Measurements from ENCODE around the gene SIDT1. TPM values are rescaled to one million over a fixed set of nuclear protein-coding genes. Genes with fewer than 3 reads are reported as not detected.
A peak's percentile ranks its signal among the peaks of the same experiment; 100 is the strongest.

Gene SIDT1
- total RNA-seq, 2 experiments from 2014 or later: 48.3 to 50.6 TPM

GRCh38 chr3:113523241-113523640 is 9.1 kb upstream of the SIDT1 start:
- ATAC-seq (ENCODE audit: low read depth) (no peak), DNase-seq (no peak)
- H3K27ac Mint-ChIP-seq: no peak overlapping the region
- peaks cover 2% of the 10 kb centered on the region for H3K9me3 Mint-ChIP-seq
- peaks cover 35% of the 10 kb centered on the region for H3K27me3 Mint-ChIP-seq
- POLR2A ChIA-PET: interaction anchor here (1.2 kb wide), 1 partner anchor 9 kb away, joined by 3 read pairs; the partner anchor contains the start of gene SPICE1
- peaks cover 5% of the 10 kb centered on the region for H3K4me1 Mint-ChIP-seq
- peaks cover 2% of the 10 kb centered on the region for H3K36me3 Mint-ChIP-seq
- no peak overlapping the region for H3K4me3 Mint-ChIP-seq

DNA sequence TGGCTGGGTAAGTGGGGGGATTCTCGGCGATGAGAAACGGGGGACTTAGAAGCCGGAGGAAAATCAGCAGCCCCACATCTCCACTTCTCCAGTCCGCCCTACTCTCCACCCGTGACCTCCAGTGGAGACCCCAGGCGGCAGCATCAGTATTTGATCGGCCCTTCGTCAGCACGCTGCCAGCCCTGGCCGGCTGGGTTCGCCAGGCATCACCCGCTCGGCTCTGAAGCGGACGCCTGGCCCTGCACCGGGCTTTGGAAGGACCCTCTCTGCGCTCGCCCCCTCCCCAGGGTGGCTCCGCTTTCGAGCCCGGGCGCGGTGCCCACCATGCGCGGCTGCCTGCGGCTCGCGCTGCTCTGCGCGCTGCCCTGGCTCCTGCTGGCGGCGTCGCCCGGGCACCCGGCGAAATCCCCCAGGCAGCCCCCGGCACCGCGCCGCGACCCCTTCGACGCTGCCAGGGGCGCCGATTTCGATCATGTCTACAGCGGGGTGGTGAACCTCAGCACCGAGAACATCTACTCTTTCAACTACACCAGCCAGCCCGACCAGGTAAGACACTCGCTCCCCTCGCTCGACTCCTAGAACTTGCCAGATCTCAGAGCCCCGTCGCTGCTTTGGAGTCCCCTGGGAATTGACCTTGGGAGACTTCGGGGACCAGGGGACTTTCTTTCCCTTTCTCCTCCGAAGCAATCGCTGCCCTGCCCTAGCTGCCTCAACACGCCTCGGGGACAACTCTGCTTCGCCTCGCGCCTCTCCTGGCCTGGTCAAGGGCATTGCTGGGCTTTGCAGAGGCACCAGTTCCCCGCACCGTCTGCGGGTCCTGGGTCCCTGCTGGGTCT is 561 bp downstream of the SIDT1 start:
- H3K36me3 Mint-ChIP-seq: peaks cover 24% of the 10 kb centered on the region
- DNase-seq: peak; percentile 68
- peak overlapping the region; percentile 88 for H3K4me3 Mint-ChIP-seq
- ATAC-seq (ENCODE audit: low read depth): peak; percentile 53
- peaks cover 43% of the 10 kb centered on the region for H3K4me1 Mint-ChIP-seq
- H3K27ac Mint-ChIP-seq: peak overlapping the region; percentile 97
- POLR2A ChIA-PET: interaction anchor here (1.1 to 5.5 kb wide), 6 partner anchors 9 to 212 kb away, joined by 3 to 35 read pairs (median 7); partner anchors contain the start of genes NAA50 and SPICE1
- H3K27me3 Mint-ChIP-seq: peaks cover 3% of the 10 kb centered on the region
- H3K9me3 Mint-ChIP-seq: peaks cover 2% of the 10 kb centered on the region

GRCh38 chr3:113533534-113533892 is 1.2 kb downstream of the SIDT1 start:
- no peak for DNase-seq
- Mint-ChIP-seq H3K9me3 (no peaks in the 10 kb centered on the region), H3K36me3 (peaks cover 23% of the 10 kb centered on the region), H3K27ac (peak overlapping the region; percentile 97), H3K27me3 (no peaks in the 10 kb centered on the region), H3K4me3 (peak overlapping the region; percentile 88), H3K4me1 (peaks cover 47% of the 10 kb centered on the region)
- POLR2A ChIA-PET: interaction anchor here (1.1 to 2.3 kb wide), 6 partner anchors 9 to 212 kb away, joined by 3 to 30 read pairs (median 6); partner anchors contain the start of genes NAA50 and SPICE1
- ATAC-seq (ENCODE audit: low read depth): peak; percentile 34

- Mint-ChIP-seq H3K9me3 (no peaks in the 10 kb centered on the region), H3K4me3 (peak overlapping the region; percentile 88), H3K4me1 (peaks cover 48% of the 10 kb centered on the region), H3K27ac (peak overlapping the region; percentile 97), H3K27me3 (no peaks in the 10 kb centered on the region), H3K36me3 (peaks cover 28% of the 10 kb centered on the region)
- POLR2A ChIA-PET: interaction anchor here (1.2 to 2.3 kb wide), 3 partner anchors 8 to 43 kb away, joined by 3 to 30 read pairs (median 7); partner anchors contain the start of gene SPICE1
- no peak for DNase-seq
- peak; percentile 11 for ATAC-seq (ENCODE audit: low read depth)
Observed at GRCh38 chr3:113534365-113534764, 2.0 kb downstream of the SIDT1 start.

- DNase-seq: no peak
- Mint-ChIP-seq H3K27ac (no peak overlapping the region), H3K4me3 (peak overlapping the region; percentile 44), H3K4me1 (peaks cover 47% of the 10 kb centered on the region), H3K36me3 (peaks cover 39% of the 10 kb centered on the region), H3K9me3 (peaks cover 2% of the 10 kb centered on the region), H3K27me3 (no peaks in the 10 kb centered on the region)
- no peak for ATAC-seq (ENCODE audit: low read depth)
- POLR2A ChIA-PET: interaction anchor here (1.8 kb wide), 1 partner anchor 21 kb away, joined by 6 read pairs; the partner anchor contains the start of gene SPICE1
Observed at GRCh38 chr3:113535898-113536297, 3.5 kb downstream of the SIDT1 start.

DNA sequence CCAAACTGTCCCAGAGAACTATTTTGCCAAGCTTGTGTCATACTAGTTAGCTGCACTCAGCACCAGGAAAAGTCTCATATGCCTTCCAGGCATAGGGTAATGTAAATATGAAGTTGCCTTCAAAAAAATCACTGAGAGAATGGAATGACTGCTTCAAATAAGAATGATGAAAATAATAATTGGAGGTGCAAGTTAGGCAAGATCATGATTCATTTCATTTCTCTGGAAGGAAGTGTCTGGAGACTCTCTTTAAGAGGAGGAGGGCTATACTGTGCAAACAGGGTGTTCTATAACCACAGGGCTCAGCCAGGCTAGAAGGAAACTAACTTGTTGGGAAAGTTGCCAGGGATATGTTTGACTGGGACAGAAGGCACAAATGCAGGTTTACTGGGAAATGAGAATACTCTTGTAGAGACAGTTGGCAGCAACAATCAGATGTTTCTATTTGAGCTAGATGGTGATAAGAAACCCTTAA is 4.3 kb downstream of the SIDT1 start:
- no peak for ATAC-seq (ENCODE audit: low read depth)
- Mint-ChIP-seq H3K4me3 (no peak overlapping the region), H3K36me3 (peaks cover 44% of the 10 kb centered on the region), H3K9me3 (peaks cover 2% of the 10 kb centered on the region), H3K27ac (no peak overlapping the region), H3K27me3 (no peaks in the 10 kb centered on the region), H3K4me1 (peaks cover 40% of the 10 kb centered on the region)
- POLR2A ChIA-PET: interaction anchor here (1.2 to 1.8 kb wide), 2 partner anchors 22 to 234 kb away, joined by 3 to 6 read pairs; partner anchors contain the start of gene SPICE1
- no peak for DNase-seq

- H3K4me1 Mint-ChIP-seq: peaks cover 38% of the 10 kb centered on the region
- POLR2A ChIA-PET: interaction anchor here (1.2 to 1.8 kb wide), 2 partner anchors 22 to 233 kb away, joined by 3 to 6 read pairs; partner anchors contain the start of gene SPICE1
- no peak overlapping the region for H3K27ac Mint-ChIP-seq
- H3K4me3 Mint-ChIP-seq: no peak overlapping the region
- peaks cover 2% of the 10 kb centered on the region for H3K9me3 Mint-ChIP-seq
- H3K27me3 Mint-ChIP-seq: no peaks in the 10 kb centered on the region
- H3K36me3 Mint-ChIP-seq: peaks cover 49% of the 10 kb centered on the region
- ATAC-seq (ENCODE audit: low read depth) (no peak), DNase-seq (no peak)
Observed at GRCh38 chr3:113537155-113537554, 4.8 kb downstream of the SIDT1 start.

GRCh38 chr3:113541519-113541918 is 9.2 kb downstream of the SIDT1 start:
- H3K4me1 Mint-ChIP-seq: peaks cover 22% of the 10 kb centered on the region
- H3K4me3 Mint-ChIP-seq: no peak overlapping the region
- peaks cover 66% of the 10 kb centered on the region for H3K36me3 Mint-ChIP-seq
- POLR2A ChIA-PET: interaction anchor here (1.6 to 1.7 kb wide), 2 partner anchors 8 to 26 kb away, joined by 4 to 7 read pairs; partner anchors contain the start of gene SPICE1
- ATAC-seq (ENCODE audit: low read depth): no peak
- no peak for DNase-seq
- no peak overlapping the region for H3K27ac Mint-ChIP-seq
- peaks cover 5% of the 10 kb centered on the region for H3K9me3 Mint-ChIP-seq
- no peaks in the 10 kb centered on the region for H3K27me3 Mint-ChIP-seq

- no peak overlapping the region for H3K4me3 Mint-ChIP-seq
- H3K27me3 Mint-ChIP-seq: no peaks in the 10 kb centered on the region
- peaks cover 5% of the 10 kb centered on the region for H3K9me3 Mint-ChIP-seq
- POLR2A ChIA-PET: no interaction called here
- H3K27ac Mint-ChIP-seq: no peak overlapping the region
- H3K36me3 Mint-ChIP-seq: peaks cover 54% of the 10 kb centered on the region
- DNase-seq: no peak
- ATAC-seq (ENCODE audit: low read depth): no peak
- H3K4me1 Mint-ChIP-seq: peaks cover 17% of the 10 kb centered on the region
Observed at GRCh38 chr3:113545594-113545993, 13.2 kb downstream of the SIDT1 start.

- ATAC-seq (ENCODE audit: low read depth) (no peak), DNase-seq (no peak)
- peaks cover 17% of the 10 kb centered on the region for H3K4me1 Mint-ChIP-seq
- POLR2A ChIA-PET: no interaction called here
- peaks cover 3% of the 10 kb centered on the region for H3K9me3 Mint-ChIP-seq
- peaks cover 48% of the 10 kb centered on the region for H3K36me3 Mint-ChIP-seq
- H3K27me3 Mint-ChIP-seq: no peaks in the 10 kb centered on the region
- peak overlapping the region; percentile 68 for H3K4me3 Mint-ChIP-seq
- H3K27ac Mint-ChIP-seq: peak overlapping the region; percentile 64
Observed at GRCh38 chr3:113546414-113546893, 14.1 kb downstream of the SIDT1 start.

GRCh38 chr3:113548501-113548900 is 16.1 kb downstream of the SIDT1 start:
- Mint-ChIP-seq H3K4me1 (peaks cover 24% of the 10 kb centered on the region), H3K27me3 (no peaks in the 10 kb centered on the region), H3K4me3 (no peak overlapping the region), H3K9me3 (no peaks in the 10 kb centered on the region), H3K27ac (no peak overlapping the region), H3K36me3 (peaks cover 38% of the 10 kb centered on the region)
- POLR2A ChIA-PET: no interaction called here
- ATAC-seq (ENCODE audit: low read depth) (no peak), DNase-seq (no peak)

DNA sequence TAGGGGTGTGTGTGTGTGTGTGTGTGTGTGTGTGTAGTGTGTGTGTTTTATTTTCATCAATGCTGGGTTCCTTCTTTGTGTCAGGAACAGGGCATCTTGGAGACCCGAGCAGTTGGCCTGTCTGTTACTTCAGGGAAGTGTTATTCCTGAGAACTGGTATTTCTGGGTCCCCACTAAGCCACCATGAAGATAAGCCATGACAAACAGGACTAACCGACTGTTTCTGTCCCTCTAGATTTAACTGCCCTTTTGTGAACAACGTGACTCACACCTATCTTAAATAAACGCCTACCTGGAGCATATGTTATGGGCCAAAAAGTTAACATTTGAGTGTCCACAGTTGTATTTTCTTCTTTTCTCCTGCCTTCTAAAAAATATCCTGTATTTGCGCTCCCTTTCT is 19.5 kb downstream of the SIDT1 start:
- no peaks in the 10 kb centered on the region for H3K9me3 Mint-ChIP-seq

DNA sequence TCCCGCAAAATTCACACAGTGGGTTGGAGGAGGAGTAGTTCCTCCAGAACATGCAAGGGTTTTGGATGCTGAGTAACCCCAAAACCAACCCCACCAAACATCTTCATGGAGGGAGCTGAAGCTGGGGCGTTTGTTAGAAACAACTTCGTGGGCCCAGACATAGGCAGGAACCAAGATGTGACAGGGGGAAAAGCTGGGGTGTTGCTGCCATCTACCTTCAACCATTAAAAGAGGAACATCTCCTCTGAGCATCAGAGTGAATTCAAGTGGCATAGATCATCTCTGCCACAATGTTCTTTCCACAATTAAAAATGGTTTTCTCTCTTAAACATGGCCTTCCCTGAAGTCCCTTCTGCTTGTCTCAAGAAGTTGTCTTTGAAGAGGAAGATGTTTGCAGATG is 20.5 kb downstream of the SIDT1 start:
- POLR2A ChIA-PET: no interaction called here
- Mint-ChIP-seq H3K4me1 (peaks cover 15% of the 10 kb centered on the region), H3K4me3 (no peak overlapping the region), H3K27me3 (no peaks in the 10 kb centered on the region), H3K36me3 (peaks cover 24% of the 10 kb centered on the region), H3K27ac (no peak overlapping the region), H3K9me3 (no peaks in the 10 kb centered on the region)
- ATAC-seq (ENCODE audit: low read depth): peak; percentile 56
- no peak for DNase-seq

More for the DNA sequence above, 19.5 kb downstream of the SIDT1 start:
- DNase-seq: no peak
- Mint-ChIP-seq H3K36me3 (peaks cover 26% of the 10 kb centered on the region), H3K4me3 (no peak overlapping the region), H3K27me3 (no peaks in the 10 kb centered on the region), H3K27ac (no peak overlapping the region), H3K4me1 (peaks cover 14% of the 10 kb centered on the region)
- ATAC-seq (ENCODE audit: low read depth): no peak
- POLR2A ChIA-PET: interaction anchor here (0.6 kb wide), 1 partner anchor 198 kb away, joined by 3 read pairs; no protein-coding TSS in a partner anchor
